ENCODE data around the gene SH3GL2.

The SH3GL2 gene

GRCh38 chr9:17578911-17579793 lies at the start of gene SH3GL2:
Gene SH3GL2, plus strand, starts transcription at chr9:17579066.
- DNase-seq (ENCODE audit: low read depth in 2 of 2), result no peak

- peak in 1 of 2 donors; percentile 10 for DNase-seq (ENCODE audit: low read depth in 2 of 2)
Observed at GRCh38 chr9:17531642-17532254, 47.1 kb upstream of the SH3GL2 start.

GRCh38 chr9:17532461-17532860 lies 46.4 kb upstream of the SH3GL2 start:
- DNase-seq (ENCODE audit: low read depth in 2 of 2), result no peak

GRCh38 chr9:17535176-17535575 lies 43.7 kb upstream of the SH3GL2 start:
- DNase-seq (ENCODE audit: low read depth in 2 of 2), result no peak

- DNase-seq (ENCODE audit: low read depth in 2 of 2), result no peak
Observed at GRCh38 chr9:17536027-17536426, 42.8 kb upstream of the SH3GL2 start.

GRCh38 chr9:17551023-17551422 lies 27.8 kb upstream of the SH3GL2 start:
- no peak for DNase-seq (ENCODE audit: low read depth in 2 of 2)

GRCh38 chr9:17555362-17556054 lies 23.4 kb upstream of the SH3GL2 start:
- no peak for DNase-seq (ENCODE audit: low read depth in 2 of 2)

- DNase-seq (ENCODE audit: low read depth in 2 of 2), result no peak
Observed at GRCh38 chr9:17556255-17556654, 22.6 kb upstream of the SH3GL2 start.

GRCh38 chr9:17556935-17557334 lies 21.9 kb upstream of the SH3GL2 start:
- no peak for DNase-seq (ENCODE audit: low read depth in 2 of 2)

GRCh38 chr9:17571825-17572224 lies 7.0 kb upstream of the SH3GL2 start:
- no peak for DNase-seq (ENCODE audit: low read depth in 2 of 2)

GRCh38 chr9:17574342-17574741 lies 4.5 kb upstream of the SH3GL2 start:
- DNase-seq (ENCODE audit: low read depth in 2 of 2), result no peak

- no peak for DNase-seq (ENCODE audit: low read depth in 2 of 2)
Observed at GRCh38 chr9:17578577-17578910, 322 bp upstream of the SH3GL2 start.

GRCh38 chr9:17580119-17580518 lies 1.3 kb downstream of the SH3GL2 start:
- no peak for DNase-seq (ENCODE audit: low read depth in 2 of 2)

- no peak for DNase-seq (ENCODE audit: low read depth in 2 of 2)
Observed at GRCh38 chr9:17587113-17587512, 8.2 kb downstream of the SH3GL2 start.

GRCh38 chr9:17588395-17588794 lies 9.5 kb downstream of the SH3GL2 start:
- DNase-seq (ENCODE audit: low read depth in 2 of 2), result no peak

GRCh38 chr9:17588941-17589340 lies 10.1 kb downstream of the SH3GL2 start:
- DNase-seq (ENCODE audit: low read depth in 2 of 2), result no peak

GRCh38 chr9:17589771-17590170 lies 10.9 kb downstream of the SH3GL2 start:
- DNase-seq (ENCODE audit: low read depth in 2 of 2), result no peak

GRCh38 chr9:17594961-17595360 lies 16.1 kb downstream of the SH3GL2 start:
- no peak for DNase-seq (ENCODE audit: low read depth in 2 of 2)

- DNase-seq (ENCODE audit: low read depth in 2 of 2), result no peak
Observed at GRCh38 chr9:17597977-17598376, 19.1 kb downstream of the SH3GL2 start.

GRCh38 chr9:17600962-17601593 lies 22.2 kb downstream of the SH3GL2 start:
- DNase-seq (ENCODE audit: low read depth in 2 of 2), result no peak

GRCh38 chr9:17604556-17604955 lies 25.7 kb downstream of the SH3GL2 start:
- DNase-seq (ENCODE audit: low read depth in 2 of 2), result no peak

- DNase-seq (ENCODE audit: low read depth in 2 of 2), result no peak
Observed at GRCh38 chr9:17609312-17610005, 30.6 kb downstream of the SH3GL2 start.
